Activated CD4-positive, alpha-beta T cell treated with anti-CD3 and anti-CD28 coated beads for 24 hours (primary cell): ENCODE results near the gene ELFN2.
"Not testable (repeated sequence)": the region's sequence is repeated elsewhere in the genome, so short reads cannot be mapped to it uniquely, and the experiment has no call there.

Experiments
- DNase-seq, 2 donors: peaks; one replicate each; pipeline ENCODE4 v3.0.0-alpha.2; 2020; ENCODE audit warnings: low read depth in 2 of 2

The ELFN2 gene

DNA sequence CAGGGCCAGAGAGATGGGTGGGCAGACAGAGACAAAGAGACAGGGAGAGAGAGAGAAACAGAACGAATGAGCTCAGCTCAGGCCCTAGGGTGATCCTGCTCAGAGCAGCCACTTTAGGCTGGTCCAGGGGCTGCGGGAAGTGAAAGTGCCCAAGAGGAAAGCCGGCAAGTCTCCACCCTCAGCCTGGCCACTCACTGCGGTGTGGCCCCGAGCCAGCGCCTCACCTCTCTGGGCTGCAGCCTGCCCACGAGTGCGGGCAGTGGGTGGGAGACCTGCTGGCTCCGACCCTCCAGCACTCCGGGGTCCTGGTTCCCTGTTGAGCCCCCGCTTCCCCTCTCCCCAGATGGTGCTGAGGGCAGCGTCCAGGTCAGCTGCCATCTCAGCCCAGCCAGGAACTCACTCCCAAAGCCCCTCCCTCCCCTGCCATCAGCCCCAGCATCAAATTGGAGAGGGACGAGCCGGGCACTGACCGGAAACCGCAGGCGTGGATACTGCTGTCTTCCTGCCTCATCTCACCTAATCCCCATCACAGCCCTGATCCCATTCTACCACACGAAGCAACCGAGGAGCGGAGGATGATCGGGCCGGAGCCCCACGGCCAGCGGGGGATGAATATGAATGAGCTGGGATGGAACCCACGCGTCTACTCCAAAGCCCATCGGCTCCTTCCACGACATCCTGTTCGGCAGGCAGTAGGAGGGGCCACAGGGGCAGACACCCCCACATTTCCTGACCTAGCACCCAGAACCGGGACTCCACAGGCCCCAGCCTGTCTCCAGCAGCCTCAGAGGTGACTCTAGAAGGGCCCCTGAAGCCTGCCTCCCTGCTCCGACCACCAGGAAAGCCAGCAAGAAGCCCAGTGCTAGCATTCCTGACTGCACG lies 16.9 kb downstream of the ELFN2 start:
- DNase-seq: no peak

DNA sequence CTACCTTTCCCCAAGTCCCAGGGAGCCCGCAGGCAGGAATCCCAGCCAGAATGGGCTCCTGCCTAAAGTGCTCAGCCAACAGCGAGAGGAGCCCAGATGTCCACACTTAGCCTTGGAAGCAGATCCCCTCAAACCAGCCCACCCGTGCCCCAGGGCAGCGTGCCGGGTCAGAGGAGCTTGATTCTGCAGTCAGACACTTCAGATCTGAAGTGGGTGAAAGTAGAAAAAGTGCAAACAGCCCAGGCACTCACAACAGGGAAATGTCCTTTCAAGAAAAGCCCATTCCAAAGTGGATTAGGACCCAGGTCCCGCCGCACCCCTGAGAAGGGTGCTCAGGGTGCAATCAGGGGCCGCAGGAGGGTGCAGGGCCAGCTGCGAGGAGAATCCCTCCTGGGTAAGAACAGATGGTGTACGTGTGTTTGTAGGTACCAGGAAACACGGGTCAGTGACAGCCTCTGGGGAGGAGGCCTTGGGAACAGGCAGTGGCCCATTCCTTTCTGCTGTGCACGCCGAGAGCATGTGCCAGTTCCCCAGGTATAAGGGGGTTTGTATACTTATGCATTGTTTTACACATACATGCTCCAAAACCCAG lies 17.7 kb downstream of the ELFN2 start:
- DNase-seq: no peak

DNA sequence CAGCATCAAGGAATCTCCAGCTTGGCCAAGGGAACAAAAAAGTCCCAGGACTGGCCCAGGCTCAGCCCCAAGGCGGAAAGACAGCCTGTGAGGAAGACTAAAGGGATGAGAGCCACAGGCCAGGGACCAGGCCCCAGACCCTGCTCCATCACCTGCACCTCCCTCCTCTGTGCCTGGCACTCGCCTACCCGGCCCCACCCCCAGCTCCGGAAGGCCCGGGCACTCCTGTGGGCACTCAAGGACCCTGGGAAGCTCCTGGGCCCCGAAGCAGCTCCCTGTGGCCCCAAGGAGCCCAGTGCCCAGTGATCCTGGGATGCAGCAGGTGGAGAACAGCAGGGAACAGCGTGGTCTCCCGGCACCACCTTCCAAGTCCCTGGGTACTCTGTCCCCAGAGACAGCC lies 18.2 kb downstream of the ELFN2 start:
- no peak for DNase-seq

DNA sequence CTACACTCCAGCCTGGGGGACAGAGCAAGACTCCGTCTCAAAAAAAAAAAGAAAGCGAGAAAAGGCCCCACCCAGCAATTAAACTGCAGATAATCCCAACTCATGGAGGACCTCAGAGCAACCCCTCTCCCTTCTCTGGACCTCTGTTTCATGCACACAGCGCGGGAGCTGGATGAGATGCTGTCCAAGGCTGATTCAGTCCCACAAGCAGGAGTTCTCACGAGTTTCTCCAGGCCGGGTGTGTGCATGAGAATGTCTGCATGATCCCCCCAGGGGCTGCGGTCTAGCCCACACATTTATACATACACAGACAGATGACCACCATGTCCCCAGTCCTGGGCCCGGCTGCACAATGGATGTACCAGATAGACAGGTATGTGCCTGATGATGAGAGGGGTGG lies 19.4 kb downstream of the ELFN2 start:
- no peak for DNase-seq

DNA sequence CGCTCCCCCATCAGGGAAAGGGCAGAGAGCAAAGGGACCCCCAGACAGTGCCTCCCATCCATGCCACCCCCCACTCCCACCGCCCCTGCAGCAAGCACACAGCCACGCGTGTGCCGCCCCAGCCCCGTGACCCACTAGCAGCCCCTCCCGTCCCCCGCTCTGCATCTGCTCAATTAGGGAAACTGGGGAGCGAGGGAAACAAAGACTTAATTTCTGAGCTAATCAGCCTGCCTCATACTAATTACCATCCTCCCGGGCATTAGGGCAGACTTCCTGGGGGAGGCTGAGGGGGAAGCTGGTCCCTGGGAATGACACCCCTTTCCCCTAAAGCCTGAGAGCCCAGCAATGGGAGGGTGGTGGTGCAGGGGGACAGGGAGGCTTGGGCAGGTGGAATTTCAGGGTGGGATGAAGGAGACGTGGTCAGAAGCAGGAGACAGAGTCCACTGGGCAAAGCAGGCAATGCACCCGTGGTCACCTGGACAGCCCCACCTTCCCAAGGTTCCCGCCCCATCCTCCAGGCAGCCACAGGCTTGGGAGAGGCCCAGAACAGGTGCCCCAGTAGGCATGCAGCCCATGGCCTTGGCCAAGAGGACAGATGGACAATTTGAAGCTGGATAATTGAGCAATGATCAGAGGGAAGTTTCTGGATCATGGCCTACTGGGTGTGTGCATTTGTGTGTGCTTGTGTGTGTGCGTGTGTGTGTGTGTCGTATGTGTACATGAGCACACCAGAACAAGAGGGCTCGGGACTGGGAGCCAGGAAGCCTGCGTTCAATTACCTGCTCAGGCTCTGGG lies 20.6 kb downstream of the ELFN2 start:
- DNase-seq: no peak

DNA sequence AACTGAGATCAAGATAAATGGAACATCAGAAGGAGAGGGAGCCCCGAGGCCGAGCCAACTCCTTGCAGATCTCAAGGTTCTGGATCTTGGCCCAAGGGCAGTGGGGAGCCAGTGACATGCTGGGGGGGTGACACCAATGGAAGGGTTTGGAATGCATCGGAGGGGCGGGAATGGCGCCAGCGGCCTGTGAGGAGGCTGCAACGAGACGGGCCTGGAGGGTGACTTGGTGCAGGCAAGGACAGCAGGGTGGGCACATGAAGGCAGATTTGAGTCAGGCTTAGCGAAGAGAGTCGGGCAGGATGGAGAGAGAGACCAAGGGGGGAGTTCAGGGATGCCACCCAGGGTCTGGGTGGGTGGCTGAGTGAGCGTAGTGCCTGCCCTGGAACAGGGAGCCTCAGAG lies 23.2 kb downstream of the ELFN2 start:
- DNase-seq: no peak

DNA sequence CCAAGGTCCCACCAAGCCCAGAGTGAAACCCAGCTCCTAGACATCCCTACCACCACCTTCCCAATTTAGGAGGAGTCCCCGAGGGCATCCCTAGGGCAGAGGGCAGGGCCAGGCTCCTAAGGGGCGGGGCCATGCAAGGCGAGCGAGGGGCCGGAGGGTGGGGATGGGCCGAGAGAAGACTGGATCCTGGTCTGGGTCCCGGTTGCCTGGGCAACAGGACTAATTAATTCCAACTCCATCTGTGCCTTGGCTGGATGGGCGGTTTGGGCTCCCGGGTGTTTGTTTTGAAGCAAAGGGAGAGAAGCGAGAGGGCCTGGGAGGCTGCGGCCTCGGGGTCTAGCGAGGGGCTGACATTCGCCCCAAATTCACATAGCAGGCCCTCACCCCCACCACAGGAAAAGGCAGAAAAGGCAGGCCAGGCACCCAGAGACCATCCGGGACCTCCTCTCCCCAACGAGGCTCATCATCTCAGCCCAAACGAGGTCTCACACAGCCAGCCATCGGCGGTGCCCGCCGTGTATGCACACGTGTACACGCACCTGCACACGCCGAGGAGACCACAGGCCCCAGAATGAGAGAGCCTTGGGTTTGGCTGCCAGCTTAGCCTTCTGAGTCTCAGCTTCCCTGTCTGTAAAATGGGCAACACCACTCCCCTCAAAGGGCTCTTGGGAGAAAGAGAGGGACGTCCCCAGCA lies 23.9 kb downstream of the ELFN2 start:
- no peak for DNase-seq

DNA sequence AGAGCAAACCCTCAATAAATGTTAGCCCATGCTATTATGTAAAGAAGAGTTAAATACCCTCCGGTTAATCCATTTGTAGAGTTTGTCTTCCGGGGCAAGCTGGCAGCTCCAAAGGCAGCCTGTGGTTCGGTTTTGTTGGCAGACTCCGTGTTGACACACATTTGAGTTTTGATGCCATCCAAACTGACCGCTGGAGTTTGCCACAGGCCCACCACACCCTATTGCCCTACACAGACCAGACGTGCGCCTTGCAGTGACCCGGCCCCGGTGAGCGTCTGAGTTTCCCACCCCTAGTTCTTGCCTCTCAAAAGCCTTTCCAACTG lies 25.1 kb downstream of the ELFN2 start:
- DNase-seq: no peak

DNA sequence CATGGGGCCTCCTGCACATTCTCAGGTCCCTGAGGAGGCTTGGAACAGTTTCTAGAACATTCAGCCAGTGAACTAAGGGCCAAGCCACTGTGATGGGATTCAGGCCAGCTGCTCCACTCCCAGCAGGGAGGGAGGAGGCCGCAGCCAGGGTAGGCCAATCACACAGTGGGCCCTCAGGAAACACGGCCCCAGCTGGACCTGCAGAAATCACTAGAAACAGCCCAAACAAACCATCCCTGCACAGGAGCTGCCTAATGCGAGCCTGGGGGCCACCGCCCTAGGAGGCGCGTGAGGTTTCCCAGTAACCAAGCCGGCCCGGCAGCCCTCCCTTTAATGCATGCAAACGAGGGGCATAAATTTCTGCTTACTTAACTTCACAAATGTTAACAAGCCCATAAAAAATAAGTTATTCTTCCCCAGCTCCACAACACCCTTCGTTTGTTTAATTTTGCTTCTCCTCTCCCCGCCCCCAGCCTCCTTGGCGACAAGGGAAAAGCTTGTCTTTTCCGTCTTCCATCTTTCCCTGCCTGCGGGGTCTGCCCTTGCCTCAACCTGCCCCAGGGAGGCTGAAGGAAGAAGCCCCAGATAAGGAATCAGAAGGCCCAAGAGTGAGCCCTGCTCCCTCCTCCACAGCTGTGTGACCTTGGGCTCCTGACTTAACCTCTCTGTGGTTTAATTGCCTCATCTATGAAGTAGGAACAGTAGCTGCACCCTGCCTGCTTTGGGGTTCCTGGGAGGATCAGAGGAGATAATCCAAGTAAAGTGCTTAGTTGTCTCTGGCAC lies 25.7 kb downstream of the ELFN2 start:
- DNase-seq: no peak

DNA sequence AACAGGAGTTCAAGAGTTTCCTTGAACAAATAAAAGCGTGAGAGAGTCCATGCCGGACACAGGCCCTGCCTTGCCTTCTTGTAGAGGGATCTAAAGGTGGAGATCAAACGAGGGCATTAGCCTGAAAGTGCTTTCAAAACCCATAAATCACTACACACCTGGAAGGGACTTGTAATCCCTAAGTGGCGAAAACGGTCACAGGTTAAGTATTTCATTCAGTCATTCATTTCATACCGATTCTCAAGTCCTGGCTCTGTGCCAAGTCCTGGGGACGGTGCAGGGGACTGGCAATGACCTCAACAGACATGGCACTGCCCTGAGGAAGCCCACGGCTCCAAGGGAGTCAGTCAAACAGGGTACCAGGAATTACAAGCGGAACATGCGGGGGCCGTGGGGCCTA lies 26.6 kb downstream of the ELFN2 start:
- DNase-seq: no peak

DNA sequence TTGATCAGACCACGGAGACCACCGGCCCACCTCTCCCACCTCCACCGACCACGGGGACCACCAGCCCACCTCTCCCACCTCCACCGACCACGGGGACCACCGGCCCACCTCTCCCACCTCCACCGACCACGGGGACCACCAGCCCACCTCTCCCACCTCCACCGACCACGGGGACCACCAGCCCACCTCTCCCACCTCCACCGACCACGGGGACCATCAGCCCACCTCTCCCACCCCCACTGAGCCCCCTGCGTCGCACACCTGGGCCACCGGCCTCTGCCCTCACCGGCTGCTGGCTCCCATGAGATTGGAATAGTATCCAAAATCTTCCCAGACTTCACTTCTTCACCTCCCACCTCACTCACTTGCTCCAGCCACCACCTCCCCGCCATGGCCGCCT lies 27.8 kb downstream of the ELFN2 start:
- not testable (repeated sequence) for DNase-seq

DNA sequence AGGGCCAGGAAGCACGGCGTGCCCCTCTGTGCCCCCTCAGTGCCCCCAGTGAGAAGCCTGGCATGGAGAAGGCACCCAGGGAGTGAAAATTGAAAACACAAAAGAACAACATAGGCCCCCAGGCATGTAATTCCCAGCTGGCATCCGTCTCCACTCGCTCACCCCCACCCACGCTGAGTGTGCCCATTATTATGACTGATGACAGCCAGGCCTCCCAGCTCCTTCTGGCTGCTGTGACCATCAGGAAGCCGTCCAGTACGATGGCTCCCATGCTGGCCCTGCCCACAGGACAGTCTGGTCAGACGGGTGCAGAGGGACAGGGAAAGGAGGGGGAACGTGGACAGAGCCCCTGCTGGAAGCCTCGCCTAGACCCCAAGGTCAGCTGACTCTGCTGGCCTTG lies 30.1 kb downstream of the ELFN2 start:
- no peak for DNase-seq

DNA sequence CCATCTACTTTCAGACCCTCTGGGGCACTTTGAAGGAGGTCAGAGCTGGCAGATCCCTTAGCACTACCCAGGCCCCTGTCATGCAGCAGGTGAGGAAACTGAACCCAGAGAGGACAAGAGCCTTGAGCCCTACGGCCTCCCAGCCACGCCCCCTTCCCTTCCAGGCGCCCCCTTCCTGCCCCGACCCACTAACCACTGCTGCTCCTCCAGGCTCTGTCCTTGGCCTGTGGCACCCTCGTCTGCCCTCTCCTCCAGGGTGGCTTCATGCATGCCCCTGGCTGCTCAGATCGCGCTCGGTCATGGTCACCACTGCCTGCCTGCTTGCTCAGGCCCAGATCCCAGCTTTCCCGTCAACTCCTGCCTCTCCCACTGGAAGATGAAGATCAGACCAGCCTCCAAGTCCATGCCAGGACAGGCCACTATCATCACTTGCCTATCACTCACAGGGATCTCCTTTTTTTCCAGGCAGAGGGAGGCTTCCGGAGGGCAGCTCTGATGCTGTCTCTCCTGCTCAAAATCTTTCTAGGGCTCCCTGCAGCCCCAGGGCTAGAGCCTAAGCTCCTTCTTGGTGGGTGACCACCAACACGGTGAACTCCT lies 30.7 kb downstream of the ELFN2 start:
- DNase-seq: no peak

DNA sequence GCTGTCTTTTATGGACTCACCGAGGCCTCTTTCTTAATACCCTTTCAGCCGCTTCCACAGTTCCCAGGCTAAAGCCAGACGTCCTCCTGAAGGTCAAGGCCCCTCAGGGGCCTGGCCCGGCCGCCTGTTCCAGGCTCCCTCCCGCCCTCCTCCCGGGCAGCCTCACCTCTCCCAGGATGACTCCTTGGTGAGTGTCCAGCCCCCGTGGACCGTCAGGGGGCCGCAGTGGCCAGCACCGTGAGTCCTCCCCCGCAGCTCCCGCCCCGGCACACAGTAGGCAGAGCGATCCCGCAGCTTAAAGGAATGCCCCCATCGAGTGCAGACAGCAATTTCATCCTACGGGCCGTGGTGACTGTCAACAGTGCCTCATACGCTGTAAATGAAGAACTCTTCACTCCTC lies 32.9 kb downstream of the ELFN2 start:
- DNase-seq: no peak

DNA sequence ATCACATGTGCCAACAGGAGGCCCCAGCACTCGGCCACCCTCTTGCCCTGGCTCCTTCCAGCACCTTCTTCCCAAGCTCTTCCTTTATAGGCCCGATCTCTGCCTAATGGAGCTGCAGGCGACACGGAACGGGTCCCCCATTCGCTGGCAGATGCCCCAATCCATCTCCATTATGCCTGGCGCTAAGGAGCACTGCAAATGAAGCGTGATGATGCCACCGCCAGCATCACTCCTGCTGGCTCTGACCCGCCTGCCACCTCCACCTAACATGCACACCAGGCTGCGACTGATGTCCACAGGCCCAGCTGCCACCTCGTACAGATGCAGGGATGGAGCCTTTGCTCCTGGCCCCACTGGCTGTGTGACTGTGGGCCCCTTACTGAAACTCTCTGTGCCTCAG lies 33.5 kb downstream of the ELFN2 start:
- DNase-seq: no peak

DNA sequence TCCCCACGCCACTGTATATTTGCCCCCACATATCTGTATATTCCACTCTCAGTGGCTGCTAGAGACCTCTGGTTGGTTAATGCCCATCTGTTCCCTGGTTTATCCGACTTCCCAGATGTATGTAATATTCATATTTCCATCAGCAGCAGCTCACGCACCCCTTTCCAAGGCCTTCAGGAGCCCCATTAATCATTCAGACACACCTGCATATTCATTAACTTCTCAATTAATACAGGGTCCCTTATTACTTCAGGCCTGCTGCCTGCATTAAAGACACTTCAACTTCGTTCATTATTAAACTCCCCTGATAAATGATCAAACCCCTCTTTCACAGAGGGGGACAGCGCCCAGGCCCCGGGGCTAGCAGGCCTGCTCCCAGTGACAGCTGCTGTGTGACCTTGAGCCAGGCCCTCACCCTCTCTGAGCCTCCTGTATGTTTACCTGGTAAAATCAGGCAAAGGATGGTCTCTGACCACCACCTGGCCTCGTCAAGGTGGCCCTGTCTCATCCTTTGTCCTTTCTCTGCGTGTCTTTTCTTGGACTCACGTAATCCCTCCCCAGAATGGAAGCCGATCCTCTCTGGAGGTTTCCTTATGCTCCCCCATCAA lies 34.5 kb downstream of the ELFN2 start:
- no peak for DNase-seq

DNA sequence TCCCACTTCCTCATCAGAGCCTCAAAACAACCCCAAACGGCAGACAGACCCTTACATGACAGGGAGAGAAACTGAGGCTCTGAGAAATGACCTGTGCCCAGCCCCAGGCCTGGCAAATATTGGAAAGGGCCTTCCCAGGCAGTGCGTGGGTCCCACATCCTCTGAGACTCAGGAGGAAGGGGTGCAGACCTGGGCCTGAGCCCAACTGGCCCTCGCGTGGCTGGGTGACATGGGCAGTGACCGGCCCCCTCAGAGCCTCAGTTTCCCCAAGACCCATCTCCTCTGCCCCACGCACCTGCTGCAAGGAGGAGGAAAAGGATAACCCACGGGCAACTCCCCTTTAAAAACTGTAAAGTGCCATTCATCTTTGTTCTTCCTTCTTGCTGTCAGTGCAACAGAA lies 35.6 kb downstream of the ELFN2 start:
- DNase-seq: no peak

DNA sequence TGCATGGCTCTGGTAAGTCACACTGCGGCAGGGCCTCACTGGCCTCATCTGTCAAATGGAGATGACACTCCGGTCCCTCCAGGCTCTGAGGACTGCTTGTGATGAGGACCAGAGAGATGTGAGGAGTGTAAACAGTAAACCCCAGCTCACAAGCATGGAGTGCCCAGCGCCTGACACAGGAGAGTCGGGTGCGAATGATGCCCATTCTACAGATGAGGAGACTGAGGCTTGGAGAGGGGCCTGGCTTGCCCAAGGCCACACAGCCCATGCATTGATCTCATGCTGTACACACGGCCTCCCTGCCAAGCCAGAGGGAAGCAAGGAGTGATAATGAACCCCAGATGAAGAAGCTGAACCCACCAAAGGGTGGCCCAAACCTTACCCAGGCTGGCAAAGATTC lies 37.2 kb downstream of the ELFN2 start:
- DNase-seq: no peak

DNA sequence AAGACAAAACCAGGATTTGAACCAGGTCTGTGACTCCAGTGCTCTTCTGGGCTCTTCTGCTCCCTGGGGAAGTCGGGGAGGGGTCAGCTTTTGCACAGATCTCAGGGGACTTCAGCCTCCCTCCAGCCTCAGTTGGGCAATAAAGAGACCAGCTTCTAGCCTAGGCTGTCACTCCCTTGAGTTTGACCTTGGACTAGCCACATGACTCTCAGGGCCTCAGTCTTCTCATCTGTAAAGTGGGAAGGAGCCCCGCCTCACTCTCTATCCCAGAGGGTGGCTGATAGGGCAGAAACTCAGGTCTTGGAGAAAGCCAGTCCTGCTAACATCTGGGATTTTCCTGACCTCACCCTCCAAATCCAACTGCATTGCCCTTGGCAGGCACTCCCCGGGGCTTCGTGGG lies 38.7 kb downstream of the ELFN2 start:
- DNase-seq: no peak

DNA sequence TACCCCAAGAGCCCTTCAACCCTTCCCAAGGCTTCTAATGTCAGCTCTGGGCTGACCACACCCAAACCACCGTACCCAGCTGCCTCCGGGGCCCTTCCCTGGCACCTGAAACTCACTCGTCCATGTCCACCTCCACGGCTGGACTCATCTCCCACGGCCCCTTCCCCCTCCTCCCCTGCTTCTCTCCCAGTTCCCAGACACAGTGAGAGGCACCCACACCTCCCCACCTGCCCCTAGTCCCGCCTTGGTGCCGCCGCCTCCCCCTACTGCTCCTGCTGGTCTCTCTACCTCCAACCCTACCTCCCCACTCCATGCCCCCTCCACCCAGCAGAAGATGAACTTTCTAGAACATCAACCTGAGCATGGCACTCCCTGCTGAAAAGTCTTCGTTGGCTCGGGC lies 39.5 kb downstream of the ELFN2 start:
- no peak for DNase-seq

DNA sequence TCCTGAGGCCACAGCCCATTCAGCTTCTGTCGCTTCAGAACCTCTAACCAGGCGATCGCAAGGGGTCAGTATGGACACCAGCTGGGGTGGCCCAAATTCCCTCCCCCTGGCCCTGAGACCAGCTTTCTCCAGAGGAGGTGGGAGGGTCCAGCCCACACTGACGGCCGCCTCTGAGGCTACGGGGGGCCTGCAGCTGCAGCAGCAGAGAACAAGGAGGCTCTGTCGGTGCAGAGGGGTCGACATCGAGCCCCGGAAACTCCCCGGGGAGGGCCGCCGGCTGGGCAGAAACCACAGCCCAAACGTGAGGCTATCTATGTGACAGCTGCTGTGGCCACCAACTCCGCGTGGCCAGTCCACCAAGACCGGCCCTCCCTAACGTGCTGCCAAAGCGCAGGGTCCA lies 40.8 kb downstream of the ELFN2 start:
- no peak for DNase-seq
